ENCODE measurements around the gene IQSEC3.
"Not testable (repeated sequence)": the region's sequence is repeated elsewhere in the genome, so short reads cannot be mapped to it uniquely, and the experiment has no call there.

Gene IQSEC3

DNA sequence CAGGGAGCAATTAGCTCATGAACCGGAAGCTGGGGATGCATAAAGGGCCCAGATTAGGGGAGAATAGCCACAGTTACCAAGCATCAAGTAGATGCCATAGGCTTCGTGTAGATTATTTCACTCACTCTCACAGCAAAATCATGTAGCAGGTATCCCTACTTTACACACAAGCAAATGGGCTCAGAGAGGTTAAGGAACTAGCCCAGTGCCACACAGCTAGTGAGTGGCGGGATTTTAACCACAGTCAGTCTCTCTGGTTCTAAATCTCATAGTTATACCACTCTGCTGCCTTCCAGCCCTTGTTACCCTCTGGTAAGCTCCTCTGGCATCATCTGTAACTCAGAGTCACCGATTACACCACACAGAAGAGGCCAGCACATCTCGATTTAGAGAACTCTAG is 49.0 kb downstream of the IQSEC3 start:
- DNase-seq: no peak

- no peak for DNase-seq
These were observed 49.7 kb downstream of the IQSEC3 start for GRCh38 chr12:115960-116915.

DNA sequence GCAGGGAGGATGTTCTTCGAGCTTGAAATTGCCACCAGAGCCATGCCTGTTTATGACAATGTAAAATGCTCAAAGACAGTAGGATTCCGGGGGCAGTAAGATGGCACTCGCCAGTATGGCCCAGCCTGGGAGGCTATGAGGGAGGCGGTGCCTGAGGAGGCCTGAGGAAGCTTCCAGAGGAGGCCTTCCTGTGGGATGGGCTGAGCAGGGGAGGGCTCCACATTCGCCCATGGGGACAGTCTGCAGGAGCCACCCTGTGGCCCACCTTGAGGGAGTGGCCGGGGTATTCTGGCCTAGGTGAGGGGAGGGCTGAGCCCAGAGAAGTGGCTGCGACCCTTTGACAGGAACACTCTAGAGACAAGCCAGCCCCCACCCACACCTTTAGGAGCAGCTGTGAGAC is 50.7 kb downstream of the IQSEC3 start:
- DNase-seq: no peak

DNA sequence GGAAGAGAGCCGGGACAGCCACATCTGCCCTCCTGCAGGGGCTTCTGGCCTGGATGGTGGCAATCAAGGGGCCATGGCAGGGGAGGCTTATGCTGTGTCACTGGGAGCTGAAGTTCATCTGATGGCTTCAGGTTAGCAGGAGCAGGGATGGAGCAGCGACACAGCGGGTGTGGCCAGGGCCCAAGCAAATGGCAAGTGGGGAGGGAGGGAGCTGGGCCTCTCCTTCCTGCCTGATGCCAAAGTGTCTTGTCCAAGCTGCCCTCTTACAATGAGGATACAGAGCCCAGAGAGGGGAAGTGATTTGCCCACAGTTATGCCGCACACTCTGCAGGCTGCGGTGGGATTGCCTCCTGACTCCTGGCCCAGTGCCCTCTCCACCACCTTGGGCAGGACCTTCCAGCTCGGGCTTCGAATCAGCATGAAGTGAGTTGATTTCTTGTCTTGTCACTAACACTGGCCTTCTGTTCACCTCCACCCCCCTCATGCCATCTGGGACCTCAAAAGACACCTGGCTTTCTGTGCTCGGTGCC is 51.3 kb downstream of the IQSEC3 start:
- DNase-seq: no peak

DNA sequence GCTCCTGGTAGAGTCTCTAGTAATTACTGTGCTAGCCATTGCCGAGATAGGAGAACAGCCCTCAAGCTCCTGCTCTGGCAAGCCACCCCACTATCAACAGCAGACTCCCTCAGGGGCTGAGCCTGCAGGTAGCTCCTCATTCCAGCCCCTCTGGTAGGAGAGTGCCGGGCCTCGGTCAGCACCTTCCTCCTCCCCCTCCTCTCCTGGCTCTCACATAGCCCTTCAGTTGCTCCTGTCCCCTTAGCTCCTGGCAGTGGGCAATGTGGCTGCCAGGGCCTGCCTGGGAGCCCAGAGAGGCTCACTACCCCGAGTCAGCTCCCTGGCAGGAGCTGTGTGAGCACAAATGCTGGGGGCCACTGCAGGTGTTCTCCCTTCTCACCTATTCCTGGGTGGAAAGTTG is 52.0 kb downstream of the IQSEC3 start:
- DNase-seq: no peak

DNA sequence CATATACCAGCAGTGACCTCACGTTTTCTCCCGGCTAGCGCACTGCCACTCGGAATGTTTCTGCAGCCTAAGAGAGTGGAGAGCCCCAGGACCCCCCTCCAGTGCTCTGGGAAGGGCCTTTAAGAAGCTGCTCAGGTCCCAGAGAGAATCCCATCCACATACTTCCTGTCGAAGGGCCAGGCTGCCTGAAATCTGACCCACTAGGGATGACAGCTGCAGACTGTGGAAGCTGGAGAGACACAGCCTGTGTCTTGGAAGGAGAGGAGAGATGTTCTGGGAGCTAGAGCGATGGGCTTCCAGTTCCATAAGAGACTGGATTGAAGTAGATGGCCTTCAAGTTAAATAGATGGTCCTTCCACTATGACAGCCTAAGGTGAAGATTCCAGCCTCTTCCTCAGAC is 54.4 kb downstream of the IQSEC3 start:
- DNase-seq: no peak

GRCh38 chr12:121647-122046 is 55.1 kb downstream of the IQSEC3 start:
- DNase-seq: no peak

- DNase-seq: no peak
These were observed 58.5 kb downstream of the IQSEC3 start for GRCh38 chr12:125075-125474.

DNA sequence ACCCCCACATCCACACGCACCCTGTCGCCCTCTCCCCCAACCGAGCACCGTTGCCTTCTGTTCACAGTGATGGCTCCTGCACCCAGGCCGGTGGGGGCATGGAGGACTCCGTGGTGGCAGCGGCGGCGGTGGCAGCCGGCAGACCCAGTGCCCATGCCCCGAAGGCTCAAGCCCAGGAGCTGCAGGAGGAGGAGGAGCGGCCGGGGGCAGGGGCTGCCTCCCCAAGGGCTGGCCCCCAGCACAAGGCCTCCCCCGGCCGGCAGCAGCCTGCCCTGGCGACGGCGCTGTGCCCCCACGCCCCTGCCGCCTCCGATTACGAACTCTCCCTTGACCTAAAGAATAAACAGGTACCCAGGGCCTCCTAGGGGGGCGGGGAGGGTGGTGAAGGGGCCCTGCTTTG is 59.0 kb downstream of the IQSEC3 start:
- DNase-seq: no peak

GRCh38 chr12:128079-128478 is 61.5 kb downstream of the IQSEC3 start:
- no peak for DNase-seq

DNA sequence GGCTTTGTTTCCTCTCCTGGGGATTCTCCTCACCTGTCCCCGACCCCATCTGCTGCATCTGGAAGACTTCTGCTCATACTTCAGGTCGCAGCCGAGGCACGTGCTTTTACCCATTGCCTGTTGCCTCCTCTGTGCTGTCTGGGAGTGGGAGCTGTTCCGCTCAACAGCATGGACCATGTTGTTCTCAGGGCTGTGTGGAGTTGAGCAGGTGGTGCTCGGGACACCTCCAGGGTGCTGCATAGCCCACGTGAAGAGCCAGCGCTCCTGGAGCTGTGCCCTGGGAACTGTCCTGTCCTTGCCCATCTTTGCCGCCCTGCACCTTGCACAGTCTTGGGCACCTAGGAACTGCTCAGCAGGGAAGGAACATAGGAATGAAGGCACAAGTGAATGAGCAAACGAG is 62.4 kb downstream of the IQSEC3 start:
- DNase-seq: no peak

DNA sequence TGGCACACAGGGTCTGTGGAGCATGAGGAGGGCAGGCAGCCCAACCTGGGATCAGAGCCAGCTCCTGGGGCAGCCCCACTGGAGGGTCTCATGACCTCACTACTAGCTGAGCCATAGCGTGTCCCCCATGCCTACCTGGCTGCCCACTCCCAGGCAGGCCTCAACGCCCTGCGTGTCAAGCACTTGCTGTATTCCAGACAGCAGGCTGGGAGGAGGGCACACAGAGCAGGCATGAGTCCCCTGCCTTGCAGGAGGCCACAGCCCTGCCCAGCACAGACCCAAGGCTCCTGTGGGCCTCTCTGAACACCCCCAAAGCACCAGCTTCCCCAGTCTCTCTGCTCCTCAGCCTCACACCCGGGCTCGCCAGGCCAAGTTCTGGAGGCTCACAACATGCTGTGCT is 64.0 kb downstream of the IQSEC3 start:
- DNase-seq: no peak

- no peak for DNase-seq
These were observed 64.4 kb downstream of the IQSEC3 start for GRCh38 chr12:131008-131407.

GRCh38 chr12:131732-132495 is 65.3 kb downstream of the IQSEC3 start:
- no peak for DNase-seq

- not testable (repeated sequence) for DNase-seq
These were observed 67.2 kb downstream of the IQSEC3 start for GRCh38 chr12:133616-134232.

GRCh38 chr12:135138-135537 is 68.6 kb downstream of the IQSEC3 start:
- DNase-seq: no peak

GRCh38 chr12:138171-138897 is 71.8 kb downstream of the IQSEC3 start:
- no peak for DNase-seq

GRCh38 chr12:138898-139534 is 72.4 kb downstream of the IQSEC3 start:
- no peak for DNase-seq

GRCh38 chr12:139585-139984 is 73.0 kb downstream of the IQSEC3 start:
- DNase-seq: no peak

GRCh38 chr12:140162-140561 is 73.6 kb downstream of the IQSEC3 start:
- no peak for DNase-seq

GRCh38 chr12:143964-144649 is 77.5 kb downstream of the IQSEC3 start:
- DNase-seq: no peak

All from NCI-H1092 (cell line).